Cardiac muscle cell (in vitro differentiated cells and primary cell): ENCODE results near the gene GHR. TPM values are rescaled to one million over a fixed set of nuclear protein-coding genes. Genes with fewer than 3 reads are reported as not detected.

ENCODE experiments used
- DNase-seq, 2 donors: peaks; one replicate each; pipeline versions ENCODE4 v3.0.0 to v3.0.0-alpha.2; 2010 to 2017; ENCODE audit warnings: low read depth in 1 of 2, low spot score in 1 of 2
- H3K27ac ChIP-seq: fragments of 200-600 bp; sonication (generic); 2 replicates; pipeline ENCODE4 v1.5.1; 2016
- H3K27me3 ChIP-seq: fragments of 200-600 bp; sonication (generic); 2 replicates; pipeline ENCODE4 v1.6.0; 2016; ENCODE audit warnings: control low read depth
- H3K36me3 ChIP-seq: fragments of 200-600 bp; sonication (generic); 2 replicates; pipeline ENCODE4 v1.5.1; 2016; ENCODE audit warnings: control low read depth
- H3K4me1 ChIP-seq: fragments of 200-600 bp; sonication (generic); 2 replicates; pipeline ENCODE4 v1.8.1; 2017; ENCODE audit warnings: low read depth, mild to moderate bottlenecking, mixed run types
- H3K4me3 ChIP-seq: fragments of 200-600 bp; sonication (generic); 2 replicates; pipeline ENCODE4 v1.5.1; 2016; ENCODE audit warnings: mild to moderate bottlenecking
- H3K9me3 ChIP-seq: fragments of 200-600 bp; sonication (generic); 2 replicates; pipeline ENCODE4 v1.5.1; 2017; ENCODE audit warnings: low read depth, mild to moderate bottlenecking, control low read depth
- polyA plus RNA-seq: library from polyadenylated mRNA; unstranded; fragments of >200 nt; fragmentation: Nextera tagmentation; extraction: Ambion mirVana; gene quantifications from 2 replicates; pipeline ENCODE4 v1.2.1, GENCODE V29; 2016
- total RNA-seq: library from RNA; depleted of rRNA; stranded (reverse); fragments of >200 nt; gene quantifications from 2 replicates; pipeline ENCODE4 v1.2.3, GENCODE V29; 2016
- TF ChIP-seq, protein P1 (sequence below): IDR thresholded peaks from 2 replicates; pipeline ENCODE4 v1.5.1; 2012; ENCODE audit warnings: low read depth, mild to moderate bottlenecking, low read length

GHR gene
- total and polyA plus RNA-seq, 2 experiments from 2014 or later: 2.9 to 3.9 TPM

DNA sequence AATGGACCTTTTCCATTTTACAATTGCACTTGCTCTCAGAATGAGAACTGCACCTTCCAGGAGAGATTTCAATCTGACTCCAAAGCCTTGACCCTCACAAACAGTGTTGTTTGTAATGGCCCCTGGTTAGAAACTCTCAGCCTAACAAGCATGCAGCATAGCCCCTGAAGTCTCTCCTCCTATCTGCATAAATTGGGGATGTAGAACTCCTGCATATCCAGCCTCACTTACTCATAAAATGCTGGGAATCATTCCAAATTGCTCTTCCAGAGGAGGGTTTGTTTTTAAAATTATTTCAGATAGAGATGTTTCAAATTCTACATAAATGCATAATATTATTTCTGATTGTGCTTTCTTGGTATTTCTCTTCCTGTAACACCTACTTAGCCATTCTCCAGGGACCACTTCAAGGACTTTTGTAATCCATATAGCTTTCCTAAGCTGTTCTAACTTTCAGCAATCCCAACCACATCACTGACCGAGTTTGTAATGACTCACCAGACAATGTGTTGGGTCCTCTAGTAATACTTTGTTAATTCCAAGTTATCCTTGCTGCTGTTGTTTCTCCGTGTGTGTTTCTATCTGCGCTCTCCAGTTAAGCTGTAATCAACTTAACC, 189.6 kb downstream of the GHR start:
- no peak overlapping the region for H3K27ac ChIP-seq
- DNase-seq: peak in 1 of 2 donors; percentile 76
- H3K36me3 ChIP-seq: no peaks in the 10 kb centered on the region
- no peaks in the 10 kb centered on the region for H3K4me1 ChIP-seq
- H3K4me3 ChIP-seq: no peak overlapping the region
- no peaks in the 10 kb centered on the region for H3K9me3 ChIP-seq
- no peaks in the 10 kb centered on the region for H3K27me3 ChIP-seq
- TF ChIP-seq, protein P1, sequence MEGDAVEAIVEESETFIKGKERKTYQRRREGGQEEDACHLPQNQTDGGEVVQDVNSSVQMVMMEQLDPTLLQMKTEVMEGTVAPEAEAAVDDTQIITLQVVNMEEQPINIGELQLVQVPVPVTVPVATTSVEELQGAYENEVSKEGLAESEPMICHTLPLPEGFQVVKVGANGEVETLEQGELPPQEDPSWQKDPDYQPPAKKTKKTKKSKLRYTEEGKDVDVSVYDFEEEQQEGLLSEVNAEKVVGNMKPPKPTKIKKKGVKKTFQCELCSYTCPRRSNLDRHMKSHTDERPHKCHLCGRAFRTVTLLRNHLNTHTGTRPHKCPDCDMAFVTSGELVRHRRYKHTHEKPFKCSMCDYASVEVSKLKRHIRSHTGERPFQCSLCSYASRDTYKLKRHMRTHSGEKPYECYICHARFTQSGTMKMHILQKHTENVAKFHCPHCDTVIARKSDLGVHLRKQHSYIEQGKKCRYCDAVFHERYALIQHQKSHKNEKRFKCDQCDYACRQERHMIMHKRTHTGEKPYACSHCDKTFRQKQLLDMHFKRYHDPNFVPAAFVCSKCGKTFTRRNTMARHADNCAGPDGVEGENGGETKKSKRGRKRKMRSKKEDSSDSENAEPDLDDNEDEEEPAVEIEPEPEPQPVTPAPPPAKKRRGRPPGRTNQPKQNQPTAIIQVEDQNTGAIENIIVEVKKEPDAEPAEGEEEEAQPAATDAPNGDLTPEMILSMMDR: no peak

DNA sequence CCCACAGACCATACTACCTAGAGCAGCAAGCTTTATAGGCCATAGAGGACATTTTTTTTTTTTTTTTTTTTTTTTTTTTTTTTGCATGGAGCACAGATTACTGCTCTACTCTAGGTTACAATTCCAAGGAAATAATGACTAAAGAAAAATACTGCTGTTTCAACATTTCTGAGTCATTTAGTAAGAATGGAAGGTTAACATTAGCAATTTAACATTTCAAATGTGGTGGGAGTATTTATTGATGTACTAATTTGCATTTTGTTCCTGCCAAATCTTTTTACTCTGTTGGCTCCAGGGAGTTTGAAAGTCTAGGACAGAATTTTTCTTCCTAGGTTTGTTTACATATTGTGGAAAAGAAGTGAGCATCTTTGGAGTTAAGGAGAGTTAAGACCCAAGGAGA, 191.3 kb downstream of the GHR start:
- DNase-seq: peak in 1 of 2 donors; percentile 54
- Histone ChIP-seq H3K27me3 (no peaks in the 10 kb centered on the region), H3K36me3 (no peaks in the 10 kb centered on the region), H3K4me1 (no peaks in the 10 kb centered on the region), H3K9me3 (no peaks in the 10 kb centered on the region), H3K4me3 (no peak overlapping the region), H3K27ac (no peak overlapping the region)
- TF ChIP-seq, protein P1: no peak

DNA sequence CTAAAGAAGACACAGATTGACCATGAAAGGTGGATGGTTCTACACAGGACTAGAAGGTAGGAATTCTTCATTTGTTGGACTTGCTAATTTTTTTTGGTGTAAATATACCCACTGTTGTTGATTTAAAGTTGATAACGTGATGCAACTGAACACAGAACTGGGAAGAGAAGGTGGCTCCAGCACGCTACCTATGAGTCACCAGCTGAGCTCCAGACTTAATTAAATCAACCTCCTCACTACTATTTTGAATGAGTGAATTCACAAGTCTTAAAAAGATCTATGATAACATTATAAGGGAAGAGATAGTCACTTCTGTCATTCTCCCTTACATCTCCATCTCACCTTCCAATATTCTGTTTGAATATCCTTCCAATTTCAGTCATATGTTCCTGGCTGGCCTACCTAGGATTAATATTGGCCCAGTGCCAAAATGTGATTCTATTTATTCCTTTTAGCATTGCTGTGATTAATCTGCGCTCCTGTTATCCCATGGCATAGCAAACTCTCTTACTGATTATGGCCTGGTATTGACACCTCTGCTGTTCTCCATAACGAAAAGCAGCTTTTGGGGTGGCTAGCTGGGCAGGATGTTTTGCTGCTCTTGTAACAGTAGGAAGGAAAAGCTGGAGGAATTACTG, 197.5 kb downstream of the GHR start:
- Histone ChIP-seq H3K27ac (no peak overlapping the region), H3K36me3 (no peaks in the 10 kb centered on the region), H3K27me3 (no peaks in the 10 kb centered on the region), H3K9me3 (no peaks in the 10 kb centered on the region), H3K4me1 (peaks cover 4% of the 10 kb centered on the region), H3K4me3 (no peak overlapping the region)
- TF ChIP-seq, protein P1: no peak
- no peak for DNase-seq

DNA sequence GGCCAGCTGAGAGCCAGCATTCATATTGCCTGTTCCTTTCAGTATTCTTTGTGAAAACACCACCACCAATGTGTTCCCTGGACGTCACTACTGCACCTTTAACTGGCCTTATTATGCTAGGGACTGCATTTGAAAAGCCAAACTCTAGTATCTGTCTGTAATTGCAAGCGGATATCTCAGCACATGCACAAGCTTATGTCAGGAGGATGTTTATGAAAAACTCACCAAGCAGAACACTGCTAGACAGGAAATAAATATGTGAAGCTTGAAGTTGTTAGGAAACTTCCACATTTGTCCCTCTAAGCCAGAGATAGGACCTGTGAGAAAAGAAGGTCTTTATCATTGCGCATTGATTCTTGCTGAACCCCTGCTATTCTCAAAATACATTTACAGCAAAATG, 198.0 kb downstream of the GHR start:
- Histone ChIP-seq H3K27ac (no peak overlapping the region), H3K27me3 (no peaks in the 10 kb centered on the region), H3K36me3 (no peaks in the 10 kb centered on the region), H3K4me1 (peaks cover 4% of the 10 kb centered on the region), H3K4me3 (no peak overlapping the region), H3K9me3 (no peaks in the 10 kb centered on the region)
- no peak for DNase-seq
- TF ChIP-seq, protein P1: no peak

DNA sequence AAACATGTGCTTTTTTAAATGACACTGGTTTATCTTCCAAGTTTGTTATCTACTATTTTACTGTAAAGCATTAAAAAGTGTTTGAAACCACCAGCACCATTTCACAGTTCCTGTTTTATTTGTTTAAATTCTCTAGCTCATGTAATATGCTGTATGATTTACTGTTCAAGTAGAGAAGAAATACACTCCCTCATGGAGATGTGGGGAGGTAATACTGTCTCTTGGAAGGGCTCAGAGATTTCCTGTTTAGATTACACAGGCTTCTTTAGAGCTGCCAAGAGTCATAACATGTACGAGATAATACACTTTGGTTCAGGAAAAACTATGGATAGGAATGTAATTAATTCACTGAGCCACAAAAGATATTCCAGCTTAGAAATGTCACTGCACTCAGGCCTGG, 198.4 kb downstream of the GHR start:
- peaks cover 4% of the 10 kb centered on the region for H3K4me1 ChIP-seq
- no peaks in the 10 kb centered on the region for H3K27me3 ChIP-seq
- no peaks in the 10 kb centered on the region for H3K36me3 ChIP-seq
- no peak overlapping the region for H3K27ac ChIP-seq
- H3K4me3 ChIP-seq: no peak overlapping the region
- H3K9me3 ChIP-seq: no peaks in the 10 kb centered on the region
- no peak for DNase-seq
- TF ChIP-seq, protein P1: no peak
